Measurements from ENCODE around the gene TMEM143.

The TMEM143 gene

GRCh38 chr19:48338253-48338755 is 25.4 kb downstream of the TMEM143 start:
- Histone ChIP-seq H3K9me3 (ENCODE audit: insufficient read depth, low read length) (no peaks in the 10 kb centered on the region), H3K9ac (ENCODE audit: insufficient read length, low read depth) (no peak overlapping the region), H3K36me3 (ENCODE audit: insufficient read depth, insufficient read length, low read length) (no peaks in the 10 kb centered on the region), H3K4me1 (ENCODE audit: insufficient read depth, insufficient read length) (peaks cover 13% of the 10 kb centered on the region), H3K4me3 (ENCODE audit: insufficient read length, low read depth) (no peak overlapping the region), H3K27me3 (ENCODE audit: insufficient read depth, insufficient read length) (no peaks in the 10 kb centered on the region)
- no peak for DNase-seq (ENCODE audit: low read depth, low spot score)
- TF ChIP-seq ZNF274 (IDR thresholded peaks at IDR 0.05; ENCODE audit: low read depth, low read length) (no peak), YY1 (IDR thresholded peaks at IDR 0.05; ENCODE audit: insufficient read depth, insufficient read length) (no peak), SUZ12 (IDR thresholded peaks at IDR 0.05; ENCODE audit: extremely low read depth, insufficient read depth, insufficient read length) (no peak)

- TF ChIP-seq YY1 (IDR thresholded peaks at IDR 0.05; ENCODE audit: insufficient read depth, insufficient read length) (no peak), SUZ12 (IDR thresholded peaks at IDR 0.05; ENCODE audit: extremely low read depth, insufficient read depth, insufficient read length) (no peak), ZNF274 (IDR thresholded peaks at IDR 0.05; ENCODE audit: low read depth, low read length) (no peak)
- H3K9me3 ChIP-seq (ENCODE audit: insufficient read depth, low read length): no peaks in the 10 kb centered on the region
- peaks cover 8% of the 10 kb centered on the region for H3K4me1 ChIP-seq (ENCODE audit: insufficient read depth, insufficient read length)
- no peak overlapping the region for H3K4me3 ChIP-seq (ENCODE audit: insufficient read length, low read depth)
- peak; percentile 68 for DNase-seq (ENCODE audit: low read depth, low spot score)
- H3K27me3 ChIP-seq (ENCODE audit: insufficient read depth, insufficient read length): no peaks in the 10 kb centered on the region
- H3K9ac ChIP-seq (ENCODE audit: insufficient read length, low read depth): peak overlapping the region; percentile 42
- peaks cover 22% of the 10 kb centered on the region for H3K36me3 ChIP-seq (ENCODE audit: insufficient read depth, insufficient read length, low read length)
Measured at GRCh38 chr19:48333467-48334384, 30.0 kb downstream of the TMEM143 start.

DNA sequence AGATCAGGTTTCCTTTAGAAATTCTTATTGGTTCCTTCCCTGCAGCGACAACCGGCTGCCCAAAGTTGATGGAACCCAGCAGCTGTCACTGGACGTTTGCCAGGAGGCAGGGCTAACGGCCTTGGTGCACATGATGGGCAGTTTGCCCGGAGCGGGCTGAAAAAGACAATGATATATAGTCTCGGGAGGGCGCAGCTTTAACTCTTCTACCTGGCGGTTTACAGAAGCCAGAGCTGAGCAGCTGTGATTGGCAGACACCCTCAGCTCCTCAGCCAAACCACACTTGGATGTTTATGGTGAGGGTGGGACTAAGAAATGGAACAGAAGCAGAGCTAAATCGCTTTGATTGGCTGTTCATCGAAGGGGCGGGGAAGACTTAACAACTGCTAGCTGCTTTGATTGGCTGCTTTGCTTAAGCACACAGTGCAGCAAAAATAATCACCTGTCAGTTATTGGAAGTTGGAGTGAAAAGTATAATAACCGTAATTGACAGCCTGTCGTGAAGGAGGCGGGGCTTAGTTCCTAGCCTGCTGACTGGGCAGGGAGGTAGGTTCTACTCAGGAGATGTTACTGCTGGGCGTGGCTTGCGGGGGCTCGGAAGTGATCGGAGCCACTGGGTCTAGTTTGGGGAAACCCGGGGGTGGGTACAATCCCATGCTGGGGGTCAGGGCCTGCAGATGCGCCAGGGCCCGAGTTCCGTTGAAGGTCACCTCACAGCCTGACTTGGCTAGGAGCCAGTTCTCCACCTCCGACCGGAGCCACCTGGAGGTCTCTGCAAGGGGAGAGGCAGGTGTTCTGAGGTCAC is 30.9 kb downstream of the TMEM143 start:
- no peak for DNase-seq (ENCODE audit: low read depth, low spot score)
- H3K4me1 ChIP-seq (ENCODE audit: insufficient read depth, insufficient read length): peaks cover 2% of the 10 kb centered on the region
- no peaks in the 10 kb centered on the region for H3K27me3 ChIP-seq (ENCODE audit: insufficient read depth, insufficient read length)
- no peak for TF ChIP-seq YY1 (IDR thresholded peaks at IDR 0.05; ENCODE audit: insufficient read depth, insufficient read length)
- no peak overlapping the region for H3K9ac ChIP-seq (ENCODE audit: insufficient read length, low read depth)
- H3K36me3 ChIP-seq (ENCODE audit: insufficient read depth, insufficient read length, low read length): peaks cover 22% of the 10 kb centered on the region
- no peaks in the 10 kb centered on the region; the same call in 1 of the 2 replicates for H3K9me3 ChIP-seq (ENCODE audit: insufficient read depth, low read length)
- H3K4me3 ChIP-seq (ENCODE audit: insufficient read length, low read depth): no peak overlapping the region

DNA sequence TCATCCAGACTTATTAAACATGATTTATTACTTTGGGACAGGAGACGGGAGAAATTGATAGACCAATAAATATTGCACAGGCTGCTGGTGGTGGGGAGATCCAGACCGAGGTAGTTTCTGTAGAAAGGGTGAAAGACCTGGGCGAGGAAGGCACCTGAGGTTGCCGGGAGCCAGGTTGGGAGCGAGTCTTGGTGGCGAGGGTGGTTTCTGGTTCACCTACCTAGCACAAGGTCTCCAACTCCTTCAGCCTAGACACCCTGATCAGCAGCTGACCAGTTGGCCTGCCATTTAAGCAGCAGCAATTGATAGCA is 31.4 kb downstream of the TMEM143 start:
- no peaks in the 10 kb centered on the region for H3K27me3 ChIP-seq (ENCODE audit: insufficient read depth, insufficient read length)
- H3K9ac ChIP-seq (ENCODE audit: insufficient read length, low read depth): no peak overlapping the region
- no peak for TF ChIP-seq YY1 (IDR thresholded peaks at IDR 0.05; ENCODE audit: insufficient read depth, insufficient read length)
- TF ChIP-seq ZNF274 (IDR thresholded peaks at IDR 0.05; ENCODE audit: low read depth, low read length): no peak
- TF ChIP-seq SUZ12 (IDR thresholded peaks at IDR 0.05; ENCODE audit: extremely low read depth, insufficient read depth, insufficient read length): no peak
- H3K4me3 ChIP-seq (ENCODE audit: insufficient read length, low read depth): no peak overlapping the region
- H3K4me1 ChIP-seq (ENCODE audit: insufficient read depth, insufficient read length): peaks cover 2% of the 10 kb centered on the region
- no peak for DNase-seq (ENCODE audit: low read depth, low spot score)
- H3K9me3 ChIP-seq (ENCODE audit: insufficient read depth, low read length): no peaks in the 10 kb centered on the region; the same call in 1 of the 2 replicates
- H3K36me3 ChIP-seq (ENCODE audit: insufficient read depth, insufficient read length, low read length): peaks cover 26% of the 10 kb centered on the region

- Histone ChIP-seq H3K4me3 (ENCODE audit: insufficient read length, low read depth) (no peak overlapping the region), H3K36me3 (ENCODE audit: insufficient read depth, insufficient read length, low read length) (peaks cover 31% of the 10 kb centered on the region), H3K9me3 (ENCODE audit: insufficient read depth, low read length) (no peaks in the 10 kb centered on the region; the same call in 1 of the 2 replicates), H3K4me1 (ENCODE audit: insufficient read depth, insufficient read length) (peaks cover 2% of the 10 kb centered on the region), H3K9ac (ENCODE audit: insufficient read length, low read depth) (no peak overlapping the region), H3K27me3 (ENCODE audit: insufficient read depth, insufficient read length) (no peaks in the 10 kb centered on the region)
- TF ChIP-seq SUZ12 (IDR thresholded peaks at IDR 0.05; ENCODE audit: extremely low read depth, insufficient read depth, insufficient read length) (no peak), YY1 (IDR thresholded peaks at IDR 0.05; ENCODE audit: insufficient read depth, insufficient read length) (no peak), ZNF274 (IDR thresholded peaks at IDR 0.05; ENCODE audit: low read depth, low read length) (no peak)
- DNase-seq (ENCODE audit: low read depth, low spot score): no peak
Measured at GRCh38 chr19:48330012-48330681, 33.6 kb downstream of the TMEM143 start.

GRCh38 chr19:48329167-48329891 is 34.4 kb downstream of the TMEM143 start:
- TF ChIP-seq ZNF274 (IDR thresholded peaks at IDR 0.05; ENCODE audit: low read depth, low read length) (no peak), SUZ12 (IDR thresholded peaks at IDR 0.05; ENCODE audit: extremely low read depth, insufficient read depth, insufficient read length) (no peak), YY1 (IDR thresholded peaks at IDR 0.05; ENCODE audit: insufficient read depth, insufficient read length) (no peak)
- no peaks in the 10 kb centered on the region; the same call in 1 of the 2 replicates for H3K9me3 ChIP-seq (ENCODE audit: insufficient read depth, low read length)
- H3K36me3 ChIP-seq (ENCODE audit: insufficient read depth, insufficient read length, low read length): peaks cover 31% of the 10 kb centered on the region
- H3K4me1 ChIP-seq (ENCODE audit: insufficient read depth, insufficient read length): peaks cover 2% of the 10 kb centered on the region
- H3K27me3 ChIP-seq (ENCODE audit: insufficient read depth, insufficient read length): no peaks in the 10 kb centered on the region
- H3K4me3 ChIP-seq (ENCODE audit: insufficient read length, low read depth): no peak overlapping the region
- H3K9ac ChIP-seq (ENCODE audit: insufficient read length, low read depth): peak overlapping the region; percentile 12
- DNase-seq (ENCODE audit: low read depth, low spot score): no peak

Measured in NT2/D1 (cell line).